DOHH2 (cell line): ENCODE measurements around the gene PPM1M.

Experiments used
- H3F3A ChIP-seq: fragments of 200-600 bp; sonication (generic), shearing (Covaris generic); 2 replicates; pipeline ENCODE4 v1.6.0; 2016; ENCODE audit warnings: antibody characterized with exemption, mild to moderate bottlenecking; ENCODE audit not compliant: control insufficient read depth, insufficient read depth
- H3K27ac ChIP-seq: fragments of 200-600 bp; sonication (generic); 2 replicates; pipeline ENCODE4 v1.5.1; 2014; ENCODE audit warnings: low read depth, mild to moderate bottlenecking, low read length, moderate library complexity
- H3K27me3 ChIP-seq: fragments of 200-600 bp; sonication (generic); 2 replicates; pipeline ENCODE4 v1.6.1; 2014; ENCODE audit warnings: mild to moderate bottlenecking, low read length, mixed read lengths; ENCODE audit not compliant: control insufficient read depth
- H3K36me3 ChIP-seq: fragments of 200-600 bp; sonication (generic); 2 replicates; pipeline ENCODE4 v1.6.1; 2014; ENCODE audit warnings: mild to moderate bottlenecking, low read length, moderate library complexity, mixed read lengths; ENCODE audit not compliant: control insufficient read depth
- H3K4me1 ChIP-seq: fragments of 200-600 bp; sonication (generic); 2 replicates; pipeline ENCODE4 v1.6.1; 2014; ENCODE audit warnings: mild to moderate bottlenecking, low read length, mixed read lengths; ENCODE audit not compliant: control insufficient read depth
- H3K4me2 ChIP-seq: fragments of 200-600 bp; sonication (generic); 2 replicates; pipeline ENCODE4 v1.6.0; 2014; ENCODE audit warnings: mild to moderate bottlenecking, low read length, moderate library complexity
- H3K4me3 ChIP-seq: fragments of 200-600 bp; sonication (generic); 2 replicates; pipeline ENCODE4 v1.5.1; 2014; ENCODE audit warnings: mild to moderate bottlenecking, low read length, mixed read lengths
- H3K79me2 ChIP-seq: fragments of 200-600 bp; sonication (generic); 2 replicates; pipeline ENCODE4 v1.6.1; 2014; ENCODE audit warnings: mild to moderate bottlenecking, low read length, mixed read lengths; ENCODE audit not compliant: control insufficient read depth
- H3K9me2 ChIP-seq: fragments of 200-600 bp; sonication (generic); replicated peaks from 2 replicates; pipeline ENCODE4 v1.6.1; 2014; ENCODE audit warnings: mild to moderate bottlenecking, low read length, mixed read lengths; ENCODE audit not compliant: control insufficient read depth
- H3K9me3 ChIP-seq: fragments of 200-600 bp; sonication (generic); 2 replicates; pipeline ENCODE4 v1.6.1; 2014; ENCODE audit warnings: antibody characterized with exemption, low read length, mixed read lengths; ENCODE audit not compliant: control insufficient read depth, insufficient read depth
- H4K20me1 ChIP-seq: fragments of 200-600 bp; sonication (generic); 2 replicates; pipeline ENCODE4 v1.6.0; 2014; ENCODE audit warnings: low read depth, mild to moderate bottlenecking, antibody characterized with exemption, low read length, moderate library complexity; ENCODE audit not compliant: control insufficient read depth, insufficient read depth
- EZH2phosphoT487 ChIP-seq: fragments of 200-600 bp; sonication (generic); IDR thresholded peaks from 2 replicates; pipeline ENCODE4 v1.6.1; 2017; ENCODE audit warnings: borderline replicate concordance, mild to moderate bottlenecking, antibody characterized with exemption, low read length, moderate library complexity, mixed read lengths
- TF ChIP-seq, protein P1 (sequence below): fragments of 200-600 bp; sonication (generic); IDR thresholded peaks from one replicate; pipeline ENCODE4 v1.5.1; 2014; ENCODE audit warnings: antibody characterized with exemption, mild to moderate bottlenecking, low read depth, low read length; ENCODE audit not compliant: poor library complexity, severe bottlenecking

Gene PPM1M

GRCh38 chr3:52297242-52298148 is 51.9 kb downstream of the PPM1M start:
- no peak overlapping the region for H3K4me3 ChIP-seq
- no peaks in the 10 kb centered on the region for H3K9me2 ChIP-seq
- H3K27ac ChIP-seq: no peak overlapping the region
- TF ChIP-seq, protein P1, sequence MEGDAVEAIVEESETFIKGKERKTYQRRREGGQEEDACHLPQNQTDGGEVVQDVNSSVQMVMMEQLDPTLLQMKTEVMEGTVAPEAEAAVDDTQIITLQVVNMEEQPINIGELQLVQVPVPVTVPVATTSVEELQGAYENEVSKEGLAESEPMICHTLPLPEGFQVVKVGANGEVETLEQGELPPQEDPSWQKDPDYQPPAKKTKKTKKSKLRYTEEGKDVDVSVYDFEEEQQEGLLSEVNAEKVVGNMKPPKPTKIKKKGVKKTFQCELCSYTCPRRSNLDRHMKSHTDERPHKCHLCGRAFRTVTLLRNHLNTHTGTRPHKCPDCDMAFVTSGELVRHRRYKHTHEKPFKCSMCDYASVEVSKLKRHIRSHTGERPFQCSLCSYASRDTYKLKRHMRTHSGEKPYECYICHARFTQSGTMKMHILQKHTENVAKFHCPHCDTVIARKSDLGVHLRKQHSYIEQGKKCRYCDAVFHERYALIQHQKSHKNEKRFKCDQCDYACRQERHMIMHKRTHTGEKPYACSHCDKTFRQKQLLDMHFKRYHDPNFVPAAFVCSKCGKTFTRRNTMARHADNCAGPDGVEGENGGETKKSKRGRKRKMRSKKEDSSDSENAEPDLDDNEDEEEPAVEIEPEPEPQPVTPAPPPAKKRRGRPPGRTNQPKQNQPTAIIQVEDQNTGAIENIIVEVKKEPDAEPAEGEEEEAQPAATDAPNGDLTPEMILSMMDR: no peak
- no peak for TF ChIP-seq EZH2phosphoT487
- H3K9me3 ChIP-seq: no peaks in the 10 kb centered on the region
- no peaks in the 10 kb centered on the region for H3K4me1 ChIP-seq
- no peaks in the 10 kb centered on the region for H4K20me1 ChIP-seq
- H3K79me2 ChIP-seq: no peaks in the 10 kb centered on the region
- H3K4me2 ChIP-seq: no peak overlapping the region
- H3K27me3 ChIP-seq: no peaks in the 10 kb centered on the region; the same call in 1 of the 2 replicates
- H3K36me3 ChIP-seq: peaks cover 2% of the 10 kb centered on the region; the same call in 1 of the 2 replicates
- H3F3A ChIP-seq: no peaks in the 10 kb centered on the region

- no peak overlapping the region for H3K4me3 ChIP-seq
- no peak overlapping the region for H3K27ac ChIP-seq
- no peaks in the 10 kb centered on the region for H3K36me3 ChIP-seq
- no peaks in the 10 kb centered on the region for H3F3A ChIP-seq
- H3K9me3 ChIP-seq: no peaks in the 10 kb centered on the region
- no peaks in the 10 kb centered on the region for H3K4me1 ChIP-seq
- H3K4me2 ChIP-seq: no peak overlapping the region
- no peaks in the 10 kb centered on the region; the same call in 1 of the 2 replicates for H3K27me3 ChIP-seq
- H4K20me1 ChIP-seq: no peaks in the 10 kb centered on the region
- H3K79me2 ChIP-seq: no peaks in the 10 kb centered on the region
- TF ChIP-seq, protein P1: no peak
- TF ChIP-seq EZH2phosphoT487: no peak
- H3K9me2 ChIP-seq: no peaks in the 10 kb centered on the region
Observed at GRCh38 chr3:52298149-52299098, 52.9 kb downstream of the PPM1M start.

DNA sequence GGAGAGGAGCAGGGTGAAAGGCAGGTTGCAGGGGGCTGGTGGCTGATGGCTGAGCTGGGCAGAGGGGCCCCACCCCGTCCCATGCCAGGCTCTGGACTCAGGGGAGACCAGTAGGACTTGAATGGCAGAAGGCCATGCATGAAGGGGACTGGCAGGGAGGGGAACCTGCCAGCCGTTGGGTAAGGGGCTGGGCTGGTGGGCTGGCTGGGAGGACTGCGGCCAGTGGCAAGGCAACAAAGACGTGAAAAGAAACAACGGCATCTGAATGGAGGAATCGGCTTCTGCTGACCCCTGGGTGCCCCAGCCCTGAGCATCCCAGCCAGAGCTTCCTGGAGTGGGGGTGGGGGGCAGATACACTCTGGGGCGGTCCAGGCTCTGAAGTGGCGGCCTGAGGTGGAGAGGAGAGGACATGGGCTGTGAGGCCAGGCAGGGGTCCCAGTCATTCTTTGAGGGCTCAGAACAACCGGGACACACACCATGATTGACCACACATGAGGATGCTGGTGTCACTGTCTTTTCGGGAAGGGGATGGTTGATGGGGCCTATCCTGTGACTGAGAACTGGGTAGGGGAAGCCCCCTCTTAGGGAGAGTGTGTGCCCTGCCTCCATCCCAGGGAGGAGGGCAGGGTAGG is 53.8 kb downstream of the PPM1M start:
- Histone ChIP-seq H3F3A (no peaks in the 10 kb centered on the region), H3K36me3 (no peaks in the 10 kb centered on the region), H3K27ac (no peak overlapping the region), H3K4me2 (no peak overlapping the region), H3K9me3 (no peaks in the 10 kb centered on the region), H3K27me3 (no peaks in the 10 kb centered on the region; the same call in 1 of the 2 replicates), H3K9me2 (no peaks in the 10 kb centered on the region), H3K79me2 (no peaks in the 10 kb centered on the region), H3K4me1 (no peaks in the 10 kb centered on the region), H4K20me1 (no peaks in the 10 kb centered on the region), H3K4me3 (no peak overlapping the region)
- no peak for TF ChIP-seq EZH2phosphoT487
- TF ChIP-seq, protein P1: no peak
